Measurements from ENCODE around the gene C3.
"Not testable (repeated sequence)": the region's sequence is repeated elsewhere in the genome, so short reads cannot be mapped to it uniquely, and the experiment has no call there.

C3 gene

DNA sequence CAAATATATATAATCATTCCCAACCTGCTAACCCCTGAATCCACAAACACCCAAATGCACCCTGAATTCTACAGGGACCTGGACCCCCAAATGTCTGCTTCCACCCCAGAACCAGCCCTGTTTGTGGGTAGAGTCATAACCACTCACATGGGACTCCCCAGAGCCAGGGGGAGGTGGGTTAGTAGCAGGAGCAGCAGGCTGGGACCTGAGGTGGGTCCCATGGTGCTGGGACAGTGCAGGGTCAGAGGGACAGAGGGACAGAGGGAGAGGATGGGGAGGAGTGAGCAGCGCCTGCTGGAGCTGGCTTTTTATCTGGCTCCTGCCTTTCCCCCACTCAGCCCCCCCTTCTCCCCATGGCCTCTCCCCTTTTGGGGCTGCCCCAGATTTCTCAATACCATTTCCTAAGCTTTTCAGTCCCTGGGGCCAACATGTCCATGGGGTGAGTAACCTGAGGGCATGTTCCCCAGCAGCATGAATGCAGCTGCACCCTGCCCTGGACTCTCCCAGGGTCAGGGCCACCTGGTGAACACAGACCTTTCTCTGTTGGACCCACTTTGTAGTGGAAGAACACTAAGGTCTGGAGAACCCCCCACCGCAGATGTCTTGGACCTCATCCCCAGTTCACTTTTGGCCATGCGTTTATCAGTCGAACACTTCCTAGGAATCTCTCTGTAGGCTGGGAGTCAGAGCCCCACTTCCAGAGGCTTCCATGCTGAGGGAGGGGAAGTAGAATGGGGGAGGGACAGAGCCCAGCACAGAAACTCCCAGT is at the start of gene C3:
TSS of gene C3 (minus strand) at position 282 of the 769 bp plus-strand sequence. CDS start at position 221, 61 bp downstream.
- no peak for DNase-seq

DNA sequence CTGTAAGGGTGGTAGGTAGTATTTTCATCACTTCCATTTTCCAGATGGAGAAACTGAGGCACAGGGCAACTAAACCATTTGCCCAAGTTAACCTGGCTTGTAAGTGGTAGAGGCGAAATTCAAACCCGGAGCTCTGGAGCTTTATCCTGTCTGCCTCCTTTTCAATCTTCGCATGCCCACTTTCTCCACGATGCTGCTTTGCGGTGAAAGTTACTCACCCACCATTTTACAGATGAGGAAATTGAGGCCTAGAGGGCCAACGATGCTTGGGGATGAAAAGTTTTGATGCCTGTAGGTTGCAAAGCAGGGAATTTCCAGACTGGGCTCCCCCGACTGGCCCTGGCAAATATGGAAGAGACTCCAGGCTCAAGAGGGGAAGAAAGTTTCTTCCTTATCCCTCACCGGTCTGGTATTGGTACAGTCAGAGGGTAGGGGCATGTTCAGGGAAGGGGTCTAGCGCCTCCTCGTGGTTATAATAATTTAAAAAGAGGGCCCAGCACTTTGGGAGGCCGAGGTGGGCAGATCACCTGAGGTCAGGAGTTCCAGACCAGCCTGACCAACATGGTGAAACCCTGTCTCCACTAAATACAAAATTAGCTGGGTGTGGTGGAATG is 48.7 kb upstream of the C3 start:
- DNase-seq: no peak

GRCh38 chr19:6768236-6768785 is 47.9 kb upstream of the C3 start:
- no peak for DNase-seq

- DNase-seq: peak; percentile 56
These were observed 47.1 kb upstream of the C3 start, which contains the start of gene SH2D3A for GRCh38 chr19:6767357-6768235. SH2D3A (minus strand) TSS chr19:6767435; CDS start chr19:6763748, 3,687 bp downstream.

- peak; percentile 10 for DNase-seq
These were observed 46.6 kb upstream of the C3 start for GRCh38 chr19:6767081-6767356.

DNA sequence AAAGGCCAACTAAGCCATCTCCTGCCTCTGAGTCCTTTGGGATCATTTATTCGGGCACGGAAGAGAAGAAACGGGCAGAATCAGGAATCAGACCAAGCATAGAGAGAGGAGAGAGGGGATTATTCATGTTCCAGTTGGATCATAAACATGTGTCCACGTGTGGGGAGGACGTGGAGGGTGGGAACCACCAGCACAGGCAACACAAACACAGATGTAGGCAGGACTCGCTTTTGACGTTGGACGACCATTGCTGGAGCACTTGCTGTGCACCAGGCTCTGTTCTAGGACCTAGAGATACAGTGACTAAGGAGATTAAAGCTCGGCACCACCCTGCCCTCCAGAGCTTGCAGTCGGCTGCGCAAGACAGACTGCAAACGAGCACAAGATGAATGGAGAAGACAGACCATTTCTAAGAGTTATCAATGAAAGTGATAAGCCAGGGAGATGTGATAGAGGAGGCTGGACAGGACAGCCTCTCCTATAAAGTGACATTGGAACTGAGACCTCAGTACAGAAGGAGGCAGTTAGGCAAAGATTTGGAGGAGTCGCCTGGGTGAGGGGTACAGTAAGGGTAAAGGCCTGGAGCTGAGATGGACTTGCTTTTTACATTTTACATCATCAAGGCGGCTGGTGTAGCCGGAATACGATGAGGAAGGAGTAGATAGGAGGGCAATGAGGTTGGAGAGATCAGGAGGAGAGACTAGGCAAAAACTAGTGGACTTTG is 46.1 kb upstream of the C3 start:
- DNase-seq: no peak

GRCh38 chr19:6765738-6766356 is 45.4 kb upstream of the C3 start:
- peak; percentile 24 for DNase-seq

DNA sequence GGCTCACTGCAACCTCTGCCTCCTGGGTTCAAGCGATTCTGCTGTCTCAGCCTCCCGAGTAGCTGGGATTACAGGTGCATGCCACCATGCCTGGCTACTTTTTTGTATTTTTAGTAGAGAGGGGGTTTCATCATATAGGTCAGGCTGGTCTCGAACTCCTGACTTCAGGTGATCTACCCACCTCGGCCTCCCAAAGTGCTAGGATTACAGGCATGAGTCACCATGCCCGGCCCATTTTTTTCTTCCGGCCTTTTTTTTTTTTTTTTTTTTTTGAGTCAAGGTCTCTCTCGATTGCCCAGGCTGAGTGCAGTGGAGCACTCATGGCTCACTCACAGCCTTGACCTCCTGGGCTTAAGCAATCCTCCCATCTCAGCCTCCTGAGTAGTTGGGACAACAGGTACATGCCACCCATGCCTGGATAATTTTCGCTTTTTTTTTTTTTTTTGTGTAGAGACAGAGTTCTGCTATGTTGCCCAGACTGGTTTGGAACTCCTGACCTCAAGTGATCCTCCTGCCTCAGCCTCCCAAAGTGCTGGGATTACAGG is 41.9 kb upstream of the C3 start:
- not testable (repeated sequence) for DNase-seq

GRCh38 chr19:6761053-6761676 is 40.7 kb upstream of the C3 start:
- no peak for DNase-seq

DNA sequence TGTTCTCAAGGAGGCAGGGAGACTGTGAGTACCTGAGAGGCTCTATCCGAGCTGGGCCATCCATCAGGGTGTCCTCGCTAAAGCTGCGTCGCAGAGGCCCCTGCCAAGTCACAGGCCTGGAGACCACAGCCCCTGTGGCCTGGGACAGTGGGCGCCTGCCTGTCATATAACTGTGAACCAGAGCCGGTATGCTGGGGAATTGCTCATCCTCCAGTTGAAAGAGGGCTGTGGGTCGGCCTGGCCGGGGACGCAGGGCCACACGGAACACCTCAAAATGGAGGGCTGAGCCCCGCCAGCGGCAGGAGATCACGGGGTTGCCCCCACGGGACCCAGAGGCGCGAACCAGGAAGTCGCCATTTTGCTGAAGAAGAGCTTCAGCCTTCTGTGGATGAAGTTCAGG is 40.2 kb upstream of the C3 start:
- DNase-seq: no peak

GRCh38 chr19:6754653-6755463 is 34.4 kb upstream of the C3 start:
- DNase-seq: no peak

GRCh38 chr19:6754136-6754535 is 33.7 kb upstream of the C3 start:
- no peak for DNase-seq

DNA sequence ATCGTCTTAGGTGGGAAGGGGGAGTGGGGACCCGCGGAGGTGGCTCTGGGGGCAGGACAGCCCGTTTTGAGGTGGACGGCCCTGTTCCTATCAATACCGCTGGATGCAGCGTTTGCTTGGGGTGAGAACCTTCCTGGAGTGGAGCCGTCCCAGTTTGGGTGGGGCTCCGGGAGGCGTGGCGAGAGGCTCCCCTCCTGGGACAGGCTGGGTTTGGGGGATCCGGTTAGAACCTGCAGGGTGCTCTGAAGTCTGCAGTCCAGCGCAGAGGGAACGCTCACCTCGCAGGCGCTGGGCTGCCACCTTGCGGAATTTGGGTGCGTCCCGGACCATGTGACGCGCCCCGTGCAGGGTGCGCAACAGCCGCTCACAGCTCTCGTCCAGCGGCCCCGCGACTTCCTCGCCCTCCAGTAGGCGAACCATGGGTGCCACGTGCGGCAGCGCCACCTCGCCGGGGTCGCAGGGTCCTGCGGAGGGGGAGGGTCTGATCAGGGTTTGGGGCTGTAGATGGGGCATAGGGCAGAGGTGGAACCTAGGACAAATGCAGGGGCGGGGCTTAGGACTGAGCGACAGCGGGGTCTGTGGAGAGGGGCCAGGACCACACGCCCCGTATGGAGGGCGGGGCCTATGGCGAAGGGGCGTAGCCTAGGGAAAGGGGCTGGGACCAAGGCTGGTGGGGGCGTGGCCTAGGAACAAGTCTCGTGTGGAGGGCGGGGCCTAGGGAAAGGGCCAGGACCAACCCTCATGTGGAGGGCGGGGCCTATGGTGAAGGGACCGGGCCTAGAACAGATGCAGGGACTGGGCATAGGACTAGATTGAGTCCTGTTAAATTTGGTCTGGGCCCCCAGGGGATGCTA is 33.0 kb upstream of the C3 start:
- DNase-seq: peak; percentile 82

GRCh38 chr19:6752256-6753177 is 32.1 kb upstream of the C3 start:
- DNase-seq: peak; percentile 24

DNA sequence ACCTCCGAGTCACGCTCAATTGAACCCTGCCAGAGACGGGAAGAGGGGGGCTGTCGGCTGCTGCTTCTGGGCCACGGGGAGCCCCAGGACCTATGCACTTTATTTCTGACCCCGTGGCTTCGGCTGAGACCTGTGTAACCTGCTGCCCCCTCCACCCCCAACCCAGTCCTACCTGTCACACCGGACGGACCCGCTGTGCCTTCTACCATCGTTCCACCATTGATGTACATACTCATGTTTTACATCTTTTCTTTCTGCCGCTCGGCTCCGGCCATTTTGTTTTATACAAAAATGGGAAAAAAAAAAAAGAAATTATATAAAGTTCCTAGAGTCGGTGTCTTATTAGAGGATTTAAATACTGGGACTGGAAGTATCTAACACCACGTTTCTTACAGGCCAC is 30.7 kb upstream of the C3 start:
- no peak for DNase-seq

GRCh38 chr19:6750062-6750461 is 29.6 kb upstream of the C3 start:
- DNase-seq: no peak

GRCh38 chr19:6748543-6748942 is 28.1 kb upstream of the C3 start:
- DNase-seq: not testable (repeated sequence)

- DNase-seq: no peak
These were observed 25.5 kb upstream of the C3 start for GRCh38 chr19:6745965-6746364.

Data from eye (tissue), 1 donor.